GM19324 (cell line): ENCODE data around the gene FBXL20.
"Not testable (repeated sequence)": the region's sequence is repeated elsewhere in the genome, so short reads cannot be mapped to it uniquely, and the experiment has no call there.

ENCODE experiments used
- ATAC-seq: cut with Tn5 transposase; IDR thresholded peaks from one replicate; pipeline ENCODE4 v1.9.1; 2021; ENCODE audit warnings: mild to moderate bottlenecking, moderate library complexity; ENCODE audit not compliant: unreplicated experiment, low FRiP score

FBXL20 gene

DNA sequence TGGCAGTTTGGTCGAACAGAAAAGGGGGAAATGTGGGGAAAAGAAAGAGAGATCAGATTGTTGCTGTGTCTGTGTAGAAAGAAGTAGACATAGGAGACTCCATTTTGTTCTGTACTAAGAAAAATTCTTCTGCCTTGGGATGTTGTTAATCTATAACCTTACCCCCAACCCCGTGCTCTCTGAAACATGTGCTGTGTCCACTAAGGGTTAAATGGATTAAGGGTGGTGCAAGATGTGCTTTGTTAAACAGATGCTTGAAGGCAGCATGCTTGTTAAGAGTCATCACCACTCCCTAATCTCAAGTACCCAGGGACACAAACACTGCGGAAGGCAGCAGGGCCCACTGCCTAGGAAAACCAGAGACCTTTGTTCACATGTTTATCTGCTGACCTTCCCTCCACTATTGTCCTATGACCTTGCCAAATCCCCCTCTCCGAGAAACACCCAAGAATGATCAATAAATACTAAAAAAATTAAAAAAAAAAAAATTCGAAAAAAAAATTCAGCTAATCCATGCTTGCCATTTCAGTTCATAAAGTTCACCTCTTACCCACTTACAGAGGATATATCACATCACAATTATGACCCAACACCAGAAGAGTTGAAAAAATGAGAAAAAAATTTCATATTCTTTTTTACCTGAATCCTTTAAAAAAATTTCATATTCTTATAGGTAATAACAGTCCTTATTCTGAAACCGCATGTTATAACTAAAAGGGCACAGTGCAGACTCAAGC, 67.2 kb downstream of the FBXL20 start:
- ATAC-seq, result not testable (repeated sequence)

DNA sequence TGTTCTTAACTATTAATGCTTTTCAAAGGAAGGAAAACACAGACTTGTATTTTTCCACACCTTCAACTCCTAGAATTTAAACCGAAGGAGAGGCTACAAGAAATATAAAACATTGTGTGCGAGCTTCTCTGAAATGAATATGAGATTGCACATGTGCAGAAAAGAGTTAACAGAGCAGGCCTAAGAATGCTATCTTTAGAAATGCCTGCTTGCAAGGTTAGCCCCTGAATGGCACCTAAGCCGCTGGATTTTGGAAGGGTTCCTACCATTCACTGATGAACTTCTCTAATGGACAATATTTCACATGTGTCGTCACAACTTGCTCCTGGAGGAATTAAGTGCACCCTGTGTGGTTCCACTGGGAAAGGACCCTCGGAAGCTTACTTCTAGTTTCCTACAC, 69.3 kb downstream of the FBXL20 start:
- no peak for ATAC-seq

DNA sequence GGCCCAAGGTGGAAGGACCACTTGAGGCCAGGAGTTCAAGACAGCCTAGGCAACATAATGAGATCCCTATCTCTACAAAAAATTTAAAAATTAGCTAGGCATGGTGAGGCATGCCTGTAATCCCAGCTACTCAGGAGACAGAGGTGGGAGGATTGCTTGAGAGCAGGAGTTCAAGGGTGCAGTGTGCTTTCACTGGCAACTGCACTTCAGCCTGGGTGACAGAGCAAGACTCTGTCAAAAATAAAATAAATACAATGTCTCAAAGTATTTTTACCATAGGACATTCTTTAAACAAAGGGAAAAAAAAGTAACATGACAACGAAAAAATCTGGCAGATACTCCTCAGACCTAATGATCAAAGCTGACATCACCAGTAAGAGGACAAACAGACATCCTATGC, 72.6 kb downstream of the FBXL20 start:
- no peak for ATAC-seq

- ATAC-seq, result no peak
Observed at GRCh38 chr17:39327109-39327508, 74.3 kb downstream of the FBXL20 start.

GRCh38 chr17:39325528-39326240, 75.7 kb downstream of the FBXL20 start:
- ATAC-seq, result no peak

- ATAC-seq, result no peak
Observed at GRCh38 chr17:39318636-39319035, 82.8 kb downstream of the FBXL20 start.

DNA sequence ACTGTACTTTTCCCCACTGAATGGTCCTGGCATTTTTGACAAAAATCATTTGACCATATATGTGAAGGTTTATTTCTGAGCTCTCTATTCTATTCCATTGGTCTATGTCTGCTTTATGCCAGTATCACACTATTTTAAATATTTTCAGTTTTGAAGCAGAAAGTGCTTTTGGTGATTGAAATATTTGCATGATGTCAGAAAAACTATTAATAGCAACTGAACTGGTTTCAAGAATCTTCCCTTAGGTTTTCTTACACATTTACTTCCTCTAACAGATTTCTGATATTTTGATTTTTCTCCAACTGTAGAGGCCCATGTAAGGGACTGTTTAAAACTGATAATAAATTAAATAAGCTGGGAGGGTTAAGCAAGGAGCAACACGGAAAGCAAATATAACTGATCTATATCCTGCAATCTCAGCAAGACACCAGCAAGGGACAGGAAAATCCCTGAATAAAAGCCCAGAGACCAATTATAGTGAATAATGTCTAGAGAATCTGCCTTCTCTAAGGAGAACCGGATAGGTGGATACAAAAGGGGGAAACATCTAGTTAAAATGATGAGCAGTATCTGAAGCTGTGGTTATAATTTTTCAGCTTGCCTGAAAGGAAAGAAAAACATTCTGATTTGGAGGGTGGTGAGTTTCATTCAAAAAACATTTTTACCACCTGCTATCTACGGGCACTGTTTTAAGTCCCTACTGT, 94.8 kb downstream of the FBXL20 start:
- no peak for ATAC-seq

GRCh38 chr17:39305978-39306377, 95.4 kb downstream of the FBXL20 start:
- ATAC-seq, result no peak

- no peak for ATAC-seq
Observed at GRCh38 chr17:39304188-39304587, 97.2 kb downstream of the FBXL20 start.

- ATAC-seq, result no peak
Observed at GRCh38 chr17:39294060-39294459, 107.4 kb downstream of the FBXL20 start.

DNA sequence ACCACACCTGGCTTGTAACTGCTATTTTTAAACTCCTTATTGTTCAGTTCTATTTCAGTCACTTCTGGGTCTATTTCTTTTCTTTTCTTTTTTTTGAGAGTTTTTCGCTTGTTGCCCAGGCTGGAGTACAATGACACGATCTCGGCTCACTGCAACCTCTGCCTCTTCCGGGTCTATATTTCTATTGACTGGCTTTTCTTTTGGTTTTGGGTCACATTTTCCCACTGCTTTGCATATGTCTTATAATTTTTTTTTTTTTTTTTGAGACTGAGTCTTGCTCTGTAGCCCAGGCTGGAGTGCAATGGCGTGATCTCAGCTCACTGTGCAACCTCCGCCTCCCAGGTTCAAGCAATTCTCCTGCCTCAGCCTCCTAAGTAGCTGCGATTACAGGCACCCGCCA, 108.9 kb downstream of the FBXL20 start:
- not testable (repeated sequence) for ATAC-seq

- not testable (repeated sequence) for ATAC-seq
Observed at GRCh38 chr17:39286513-39286912, 114.9 kb downstream of the FBXL20 start.

DNA sequence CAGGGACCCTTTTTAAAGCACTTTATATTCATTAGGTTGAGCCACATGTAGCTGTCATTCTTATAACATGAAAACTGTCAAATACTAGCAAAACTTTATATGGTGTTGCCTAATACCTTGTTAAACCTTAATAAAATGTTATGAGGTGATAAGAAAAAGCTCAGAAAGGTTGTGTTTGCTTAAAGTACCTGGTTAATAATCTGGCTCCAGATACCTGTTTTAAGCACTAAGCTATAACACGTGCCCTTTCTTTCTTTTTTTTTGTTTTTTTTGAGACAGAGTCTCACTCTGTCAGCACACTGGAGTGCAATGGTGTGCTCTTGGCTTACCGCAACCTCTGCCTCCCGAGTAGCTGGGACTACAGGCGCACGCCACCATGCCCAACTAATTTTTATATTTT, 116.7 kb downstream of the FBXL20 start:
- no peak for ATAC-seq

DNA sequence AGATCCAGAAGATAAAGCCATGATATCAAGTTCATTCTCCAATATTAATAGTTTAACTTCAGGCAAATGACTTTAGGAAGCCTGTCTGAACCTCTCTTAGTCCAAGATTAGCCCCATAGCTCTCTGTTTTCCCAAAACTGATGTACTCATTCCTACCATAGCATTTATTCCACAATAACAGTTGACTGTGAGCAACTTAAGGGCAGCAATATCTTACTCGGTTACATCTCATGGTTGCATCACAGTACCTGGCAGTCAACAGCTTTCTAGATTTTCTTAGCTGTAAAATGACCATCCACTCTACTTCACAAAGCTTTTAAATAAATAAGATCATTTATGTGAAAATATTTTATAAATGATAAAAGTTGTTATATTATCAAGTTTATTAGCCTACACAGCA, 117.5 kb downstream of the FBXL20 start:
- no peak for ATAC-seq

DNA sequence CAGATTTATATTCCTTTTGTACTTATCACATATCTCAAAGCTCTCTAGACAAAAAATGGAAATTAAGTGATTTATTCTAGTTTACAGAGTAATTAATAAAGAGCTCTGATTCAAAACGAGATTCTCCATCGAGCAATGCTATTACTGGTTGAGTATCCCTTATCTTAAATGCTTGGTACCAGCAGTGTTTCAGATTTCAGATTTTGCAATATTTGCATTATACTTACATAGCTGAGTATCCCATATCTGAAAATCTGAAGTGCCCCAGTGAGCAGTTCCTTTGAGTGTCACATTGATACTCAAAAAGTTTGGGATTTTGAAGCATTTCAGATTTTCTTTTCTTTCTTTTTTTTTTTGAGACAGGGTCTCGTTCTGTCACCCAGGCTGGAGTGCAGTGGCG, 118.3 kb downstream of the FBXL20 start:
- no peak for ATAC-seq

GRCh38 chr17:39281806-39282205, 119.6 kb downstream of the FBXL20 start:
- ATAC-seq, result no peak

DNA sequence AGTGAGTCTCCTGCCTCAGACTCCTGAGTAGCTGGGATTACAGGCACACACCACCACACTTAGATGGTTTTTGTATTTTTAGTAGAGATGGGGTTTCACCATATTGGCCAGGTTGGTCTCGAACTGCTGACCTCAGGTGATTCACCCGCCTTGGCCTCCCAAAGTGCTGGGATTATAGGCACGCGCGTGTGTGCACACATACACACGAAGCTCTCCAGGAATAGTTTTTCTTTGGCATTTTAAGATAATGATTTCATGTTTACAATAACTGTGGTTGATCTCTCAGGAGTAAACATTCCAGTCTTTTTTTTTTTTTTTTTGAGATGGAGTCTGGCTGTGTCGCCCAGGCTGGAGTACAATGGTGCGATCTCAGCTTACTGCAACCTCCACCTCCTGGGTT, 123.2 kb downstream of the FBXL20 start:
- ATAC-seq, result not testable (repeated sequence)

DNA sequence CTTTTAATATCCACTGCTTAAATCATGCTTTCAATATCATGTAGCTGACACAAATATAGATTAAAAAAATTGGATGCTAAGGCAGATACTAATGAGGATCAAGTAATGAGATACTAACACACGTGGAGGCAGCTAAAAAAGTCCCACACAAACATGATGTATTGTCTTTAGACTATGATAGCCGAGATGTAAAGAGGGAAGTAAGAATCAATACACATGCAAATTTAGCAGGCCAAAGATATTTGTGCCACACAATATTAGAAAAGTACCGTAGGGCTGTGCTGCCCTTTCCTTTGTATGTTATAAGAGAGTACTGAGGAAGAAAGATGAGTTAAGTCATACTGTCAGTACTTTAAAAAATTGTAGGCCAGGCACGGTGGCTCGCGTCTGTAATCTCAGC, 124.3 kb downstream of the FBXL20 start:
- no peak for ATAC-seq

GRCh38 chr17:39276113-39276512, 125.3 kb downstream of the FBXL20 start:
- ATAC-seq, result no peak

DNA sequence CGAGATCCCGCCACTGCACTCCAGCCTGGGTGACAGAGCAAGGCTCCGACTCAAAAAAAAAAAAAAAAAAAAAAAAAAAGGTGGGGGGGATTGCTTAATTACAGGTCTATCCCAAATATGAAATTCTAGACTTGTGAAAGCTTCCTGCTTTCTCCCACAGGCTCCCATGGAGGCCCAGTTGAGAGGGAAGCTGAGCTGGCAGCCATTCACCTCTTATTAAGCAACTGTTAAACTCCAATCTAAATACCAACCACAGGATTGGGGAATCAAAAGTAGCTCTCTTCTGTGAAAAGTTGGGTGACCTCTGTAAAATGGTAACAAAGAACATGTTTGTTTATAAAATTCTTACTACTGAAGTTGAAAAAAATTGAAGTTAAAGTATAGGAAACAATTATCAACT, 129.9 kb downstream of the FBXL20 start:
- ATAC-seq, result no peak

DNA sequence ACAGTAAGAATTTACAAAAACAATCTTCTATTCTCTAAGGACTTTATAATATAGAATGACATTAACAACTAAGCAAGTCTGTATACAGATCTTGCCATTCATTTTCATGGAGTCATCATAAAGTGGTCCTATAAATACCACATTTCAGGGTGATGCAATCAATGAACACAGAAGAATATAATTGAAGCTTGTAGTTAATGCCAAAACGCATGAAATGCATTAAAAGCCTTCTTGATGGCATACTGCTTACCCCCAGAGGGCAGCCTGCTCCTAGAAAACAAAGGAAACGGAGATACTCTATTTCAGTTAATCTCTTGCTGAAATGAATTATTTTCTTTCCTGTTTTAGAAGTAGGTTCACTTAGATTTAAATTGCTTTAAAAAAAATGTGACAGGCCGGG, 130.5 kb downstream of the FBXL20 start:
- no peak for ATAC-seq

GRCh38 chr17:39264119-39264518, 137.3 kb downstream of the FBXL20 start:
- ATAC-seq, result no peak
